Astrocyte of the cerebellum (primary cell): ENCODE results near the gene KIAA0513.

Source experiments
- DNase-seq: peaks from one replicate; pipeline ENCODE4 v3.0.0-alpha.2; 2011; ENCODE audit warnings: low read depth
- H3K4me3 ChIP-seq: 2 replicates; pipeline ENCODE4 v1.5.1; 2011; ENCODE audit warnings: mild to moderate bottlenecking, low read depth, low read length, moderate library complexity
- in situ Hi-C: cut with HindIII; loops from 2 replicates; pipeline ENCODE4 v1.10.0; 2017; ENCODE audit warnings: low sequenced_read_pairs
- TF ChIP-seq, protein P1 (sequence below): IDR thresholded peaks from 2 replicates; pipeline ENCODE4 v1.5.1; 2012; ENCODE audit warnings: low read length, low read depth, moderate library complexity, mild to moderate bottlenecking; ENCODE audit errors: missing control alignments

KIAA0513 gene, protein sequence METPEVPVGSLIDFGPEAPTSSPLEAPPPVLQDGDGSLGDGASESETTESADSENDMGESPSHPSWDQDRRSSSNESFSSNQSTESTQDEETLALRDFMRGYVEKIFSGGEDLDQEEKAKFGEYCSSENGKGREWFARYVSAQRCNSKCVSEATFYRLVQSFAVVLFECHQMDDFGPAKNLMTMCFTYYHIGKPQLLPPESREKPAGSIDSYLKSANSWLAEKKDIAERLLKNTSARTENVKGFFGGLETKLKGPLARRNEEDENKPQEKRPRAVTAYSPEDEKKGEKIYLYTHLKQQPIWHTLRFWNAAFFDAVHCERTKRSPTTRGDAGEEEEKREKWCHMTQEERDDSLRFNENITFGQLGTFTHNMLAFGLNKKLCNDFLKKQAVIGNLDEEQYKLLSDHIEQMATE

DNA sequence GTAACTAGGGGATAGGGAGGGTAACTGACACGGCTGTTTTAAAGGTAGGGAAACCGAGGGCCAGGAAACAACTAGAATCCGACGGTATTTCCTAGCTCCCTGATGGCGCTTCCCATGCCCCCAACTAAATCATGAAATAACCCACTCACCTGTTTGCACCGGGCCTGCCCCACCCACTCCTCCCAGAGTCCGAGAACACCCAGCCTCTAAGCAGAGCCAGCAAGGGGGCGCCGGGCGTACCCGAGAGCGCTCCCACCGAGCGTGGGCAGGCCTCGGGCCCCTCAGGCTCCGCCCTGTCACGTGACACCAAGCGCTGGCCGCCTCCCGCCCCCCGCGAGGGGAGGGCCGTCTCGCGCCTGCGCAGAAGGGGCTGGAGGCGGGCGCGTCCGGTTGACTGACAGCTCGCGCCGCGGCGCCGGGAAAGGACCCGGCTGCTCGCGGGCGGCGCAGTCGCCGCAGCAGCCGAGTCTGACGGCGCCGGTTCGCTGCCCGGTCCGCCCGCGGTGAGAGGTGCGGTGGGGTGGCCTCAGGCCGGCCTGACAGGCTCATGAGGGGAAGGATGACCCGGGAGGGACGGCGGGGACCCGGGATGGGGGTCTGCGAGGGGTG is at the start of gene KIAA0513:
Gene KIAA0513 (plus strand): TSS at position 447 of the 609 bp plus-strand sequence. CDS start 39,277 bp downstream, outside the sequence.
- peak; percentile 76 for DNase-seq
- in situ Hi-C loops: no loop called here
- TF ChIP-seq, protein P1, sequence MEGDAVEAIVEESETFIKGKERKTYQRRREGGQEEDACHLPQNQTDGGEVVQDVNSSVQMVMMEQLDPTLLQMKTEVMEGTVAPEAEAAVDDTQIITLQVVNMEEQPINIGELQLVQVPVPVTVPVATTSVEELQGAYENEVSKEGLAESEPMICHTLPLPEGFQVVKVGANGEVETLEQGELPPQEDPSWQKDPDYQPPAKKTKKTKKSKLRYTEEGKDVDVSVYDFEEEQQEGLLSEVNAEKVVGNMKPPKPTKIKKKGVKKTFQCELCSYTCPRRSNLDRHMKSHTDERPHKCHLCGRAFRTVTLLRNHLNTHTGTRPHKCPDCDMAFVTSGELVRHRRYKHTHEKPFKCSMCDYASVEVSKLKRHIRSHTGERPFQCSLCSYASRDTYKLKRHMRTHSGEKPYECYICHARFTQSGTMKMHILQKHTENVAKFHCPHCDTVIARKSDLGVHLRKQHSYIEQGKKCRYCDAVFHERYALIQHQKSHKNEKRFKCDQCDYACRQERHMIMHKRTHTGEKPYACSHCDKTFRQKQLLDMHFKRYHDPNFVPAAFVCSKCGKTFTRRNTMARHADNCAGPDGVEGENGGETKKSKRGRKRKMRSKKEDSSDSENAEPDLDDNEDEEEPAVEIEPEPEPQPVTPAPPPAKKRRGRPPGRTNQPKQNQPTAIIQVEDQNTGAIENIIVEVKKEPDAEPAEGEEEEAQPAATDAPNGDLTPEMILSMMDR: no peak
- peak within 1 kb of the TSS; percentile 67 for H3K4me3 ChIP-seq

DNA sequence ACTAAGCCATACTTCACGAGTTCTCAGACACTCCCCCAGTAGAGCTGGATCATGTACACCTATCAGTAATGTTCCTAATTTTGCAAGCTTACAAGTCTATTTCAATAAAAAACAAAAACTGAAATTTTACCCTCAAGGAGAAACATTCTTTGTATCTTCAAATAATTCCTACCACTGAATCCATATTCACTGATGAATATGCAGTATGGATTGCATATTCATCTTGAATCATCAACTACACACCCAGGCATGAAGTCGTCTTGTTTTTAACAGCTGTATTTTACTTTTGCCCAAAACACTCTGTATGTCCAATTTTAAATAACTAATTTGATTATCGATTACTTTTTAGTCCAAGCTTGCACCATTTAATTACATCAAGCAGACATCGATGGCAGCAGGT is 48.1 kb upstream of the KIAA0513 start:
- in situ Hi-C loops: loop anchor here (5.0 to 10.0 kb wide), 2 partner anchors 37 to 225 kb away; no protein-coding TSS in a partner anchor
- no peak for DNase-seq
- TF ChIP-seq, protein P1: no peak
- H3K4me3 ChIP-seq: no peak overlapping the region

DNA sequence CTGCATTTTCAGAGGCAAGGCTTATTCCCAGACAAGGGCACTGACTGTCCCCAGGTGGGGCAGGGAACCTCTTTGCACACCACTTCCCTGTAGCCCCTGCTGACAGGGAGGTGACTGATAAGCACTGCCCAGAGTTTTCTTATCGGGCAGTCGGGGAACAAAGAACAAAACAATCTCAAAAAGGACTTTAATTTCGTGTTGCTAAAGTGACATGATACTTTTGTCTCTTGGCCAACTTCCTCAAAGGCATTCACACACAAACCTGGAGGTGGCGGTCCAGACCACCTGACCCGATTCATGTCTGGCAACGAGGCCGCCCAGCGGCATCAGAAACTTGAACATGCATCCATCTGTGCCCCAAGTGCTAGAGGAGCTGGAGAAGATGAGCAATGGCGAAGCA is 45.2 kb upstream of the KIAA0513 start:
- in situ Hi-C loops: no loop called here

DNA sequence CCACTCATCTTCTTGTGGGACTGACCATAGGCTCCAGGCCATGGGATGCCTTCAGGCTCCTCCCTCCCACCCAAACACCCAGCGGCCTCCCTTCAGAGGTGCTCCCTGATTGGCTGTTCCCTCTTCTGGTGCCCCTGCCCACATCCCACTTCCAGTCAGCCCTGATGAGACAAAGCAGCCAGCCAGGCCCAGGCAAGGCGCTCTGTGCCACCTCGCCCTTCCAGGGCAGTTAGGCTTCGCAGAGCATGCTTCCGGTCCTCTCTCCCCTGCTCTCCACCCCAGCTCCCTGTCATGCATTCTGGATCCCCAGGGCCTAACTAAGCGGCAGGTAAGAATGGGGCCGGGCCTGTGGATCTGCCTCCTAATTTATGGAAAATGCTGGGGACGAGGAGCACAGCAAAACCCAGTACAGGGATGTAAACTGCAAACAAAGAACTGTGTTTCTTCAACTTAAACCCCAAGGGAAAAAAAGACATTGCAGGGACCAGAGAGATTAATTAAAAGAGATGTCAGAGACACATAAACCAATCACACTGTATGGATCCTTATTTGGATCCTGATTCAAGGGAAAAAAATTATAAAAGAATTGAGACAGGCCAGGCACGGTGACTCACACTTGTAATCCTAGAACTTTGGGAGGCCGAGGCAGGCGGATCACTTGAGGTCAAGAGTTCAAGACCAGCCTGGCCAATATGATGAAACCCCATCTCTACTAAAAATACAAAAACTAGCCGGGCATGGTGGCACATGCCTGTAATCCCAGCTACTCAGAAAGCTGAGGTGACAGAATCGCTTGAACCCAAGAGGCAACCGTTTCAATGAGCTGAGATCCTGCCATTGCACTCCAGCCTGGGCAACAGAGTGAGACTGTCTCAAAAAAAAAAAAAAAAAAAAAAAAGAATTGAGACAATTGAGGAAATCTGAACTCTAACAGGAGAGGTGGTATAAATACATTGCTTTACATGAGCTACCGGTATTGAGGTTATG is 42.2 kb upstream of the KIAA0513 start:
- in situ Hi-C loops: no loop called here
- no peak for DNase-seq
- TF ChIP-seq, protein P1: no peak
- H3K4me3 ChIP-seq: no peak overlapping the region

More for the DNA sequence above, 45.2 kb upstream of the KIAA0513 start:
- no peak overlapping the region for H3K4me3 ChIP-seq
- TF ChIP-seq, protein P1: no peak
- no peak for DNase-seq

DNA sequence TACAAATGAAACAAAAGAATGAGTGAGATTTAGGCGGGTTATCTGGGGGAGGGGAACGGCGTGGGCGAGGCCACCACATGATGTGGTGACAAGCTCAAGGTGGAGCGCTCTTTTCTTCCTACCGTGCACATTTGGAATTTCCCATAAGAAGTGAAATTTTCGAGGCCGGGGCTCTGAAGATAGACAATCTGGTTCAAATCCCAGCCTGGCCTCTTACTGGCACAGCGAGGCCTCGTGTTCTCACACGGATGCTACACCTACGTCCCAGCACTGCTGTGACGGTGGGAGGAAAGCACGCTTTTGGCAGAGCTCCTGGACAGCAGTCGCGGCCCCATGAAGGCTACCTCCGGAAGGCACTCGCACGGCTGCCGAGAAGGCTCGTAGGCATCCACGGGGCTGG is 41.5 kb upstream of the KIAA0513 start:
- in situ Hi-C loops: no loop called here
- no peak overlapping the region for H3K4me3 ChIP-seq
- TF ChIP-seq, protein P1: no peak
- DNase-seq: no peak

DNA sequence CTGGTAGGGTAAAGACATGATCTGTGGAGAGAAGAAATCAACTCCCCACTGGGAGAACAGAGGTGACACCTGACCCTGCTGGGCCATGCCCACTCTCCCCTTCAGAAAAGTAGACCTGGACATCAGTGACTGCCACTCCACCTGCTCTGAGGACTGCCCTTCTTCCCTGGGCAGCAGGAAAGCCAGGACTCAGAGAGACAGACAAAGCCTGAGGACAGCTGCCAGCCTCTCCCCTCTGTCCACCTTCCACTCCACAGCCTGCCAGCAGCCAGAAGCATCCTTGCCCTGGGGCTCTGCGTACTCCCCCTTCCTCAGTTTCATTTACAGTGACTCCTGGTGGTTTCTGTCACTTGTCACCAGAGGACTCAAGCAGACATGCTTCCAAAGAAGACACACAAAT is 40.7 kb upstream of the KIAA0513 start:
- TF ChIP-seq, protein P1: no peak
- DNase-seq: no peak
- no peak overlapping the region for H3K4me3 ChIP-seq
- in situ Hi-C loops: no loop called here
